KBM-7 (cell line): ENCODE results near the gene DNASE1L3.
"Not testable (repeated sequence)": the region's sequence is repeated elsewhere in the genome, so short reads cannot be mapped to it uniquely, and the experiment has no call there.

Experiments
- DNase-seq: peaks from one replicate; pipeline ENCODE4 v3.0.0-alpha.2; 2015
- in situ Hi-C: fragments of 300-500 bp; cut with MboI; formaldehyde crosslinking; loops from 2 replicates; pipeline ENCODE4 v1.14.3; 2020; ENCODE audit warnings: low sequenced_read_pairs, low pct_unique_long_range_greater_than_20kb, mixed read lengths

Gene DNASE1L3, protein sequence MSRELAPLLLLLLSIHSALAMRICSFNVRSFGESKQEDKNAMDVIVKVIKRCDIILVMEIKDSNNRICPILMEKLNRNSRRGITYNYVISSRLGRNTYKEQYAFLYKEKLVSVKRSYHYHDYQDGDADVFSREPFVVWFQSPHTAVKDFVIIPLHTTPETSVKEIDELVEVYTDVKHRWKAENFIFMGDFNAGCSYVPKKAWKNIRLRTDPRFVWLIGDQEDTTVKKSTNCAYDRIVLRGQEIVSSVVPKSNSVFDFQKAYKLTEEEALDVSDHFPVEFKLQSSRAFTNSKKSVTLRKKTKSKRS

DNA sequence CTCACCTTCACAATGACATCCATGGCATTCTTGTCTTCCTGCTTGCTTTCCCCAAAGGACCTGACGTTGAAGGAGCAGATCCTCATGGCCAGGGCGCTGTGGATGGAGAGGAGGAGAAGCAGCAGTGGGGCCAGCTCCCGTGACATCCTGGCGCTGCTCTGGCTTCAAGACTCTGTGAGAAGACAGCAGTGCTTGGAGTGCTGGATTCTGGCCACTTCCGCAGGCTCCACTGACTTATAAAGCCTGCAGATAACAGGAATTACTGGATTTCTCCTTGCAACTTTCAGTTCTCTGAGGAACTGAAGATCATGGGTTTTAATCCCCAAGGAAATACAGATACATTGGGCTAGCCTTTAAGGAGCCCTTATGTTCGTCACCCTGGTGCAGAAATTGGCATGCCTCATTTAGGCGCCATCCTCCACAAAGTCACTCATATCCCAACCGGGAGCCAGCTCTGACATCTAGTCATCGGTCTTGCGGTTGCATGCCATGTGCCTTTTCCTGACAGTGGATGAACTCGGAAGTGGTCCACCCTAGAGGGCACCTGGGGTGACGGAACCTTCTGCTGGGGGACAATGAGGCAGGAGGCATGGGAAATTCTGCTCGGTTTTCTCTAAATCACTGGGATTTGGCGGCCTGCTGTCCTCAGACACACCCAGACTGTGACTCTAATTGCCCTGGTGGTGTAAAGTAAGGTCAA lies at the start of gene DNASE1L3:
DNASE1L3 (minus strand) TSS at position 212 of the 700 bp plus-strand sequence; CDS start at position 146, 66 bp downstream.
- in situ Hi-C loops = no loop called here
- DNase-seq = no peak

DNA sequence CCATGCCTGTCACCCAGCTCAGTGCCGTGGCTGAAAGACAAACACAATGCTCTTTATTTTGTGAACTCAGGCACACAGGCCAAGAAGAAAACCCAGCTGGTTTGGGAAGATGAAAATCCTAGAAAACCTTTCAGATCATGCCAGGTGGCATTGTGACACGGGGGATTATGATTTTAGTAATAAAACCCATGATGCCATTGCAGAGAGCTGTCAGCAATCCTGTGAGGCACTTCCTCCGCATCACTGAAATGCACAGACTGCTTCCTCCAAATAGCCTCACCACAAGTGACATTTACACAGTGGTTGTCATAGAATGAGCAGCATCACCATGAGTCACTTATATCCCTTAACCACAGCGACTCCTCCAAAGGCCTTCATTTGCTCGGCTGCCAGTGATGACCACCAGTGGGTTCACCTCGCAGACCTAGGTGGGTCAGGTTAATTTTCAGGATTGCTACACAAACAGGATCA lies 49.5 kb upstream of the DNASE1L3 start:
- in situ Hi-C loops = no loop called here
- peak; percentile 40 for DNase-seq

DNA sequence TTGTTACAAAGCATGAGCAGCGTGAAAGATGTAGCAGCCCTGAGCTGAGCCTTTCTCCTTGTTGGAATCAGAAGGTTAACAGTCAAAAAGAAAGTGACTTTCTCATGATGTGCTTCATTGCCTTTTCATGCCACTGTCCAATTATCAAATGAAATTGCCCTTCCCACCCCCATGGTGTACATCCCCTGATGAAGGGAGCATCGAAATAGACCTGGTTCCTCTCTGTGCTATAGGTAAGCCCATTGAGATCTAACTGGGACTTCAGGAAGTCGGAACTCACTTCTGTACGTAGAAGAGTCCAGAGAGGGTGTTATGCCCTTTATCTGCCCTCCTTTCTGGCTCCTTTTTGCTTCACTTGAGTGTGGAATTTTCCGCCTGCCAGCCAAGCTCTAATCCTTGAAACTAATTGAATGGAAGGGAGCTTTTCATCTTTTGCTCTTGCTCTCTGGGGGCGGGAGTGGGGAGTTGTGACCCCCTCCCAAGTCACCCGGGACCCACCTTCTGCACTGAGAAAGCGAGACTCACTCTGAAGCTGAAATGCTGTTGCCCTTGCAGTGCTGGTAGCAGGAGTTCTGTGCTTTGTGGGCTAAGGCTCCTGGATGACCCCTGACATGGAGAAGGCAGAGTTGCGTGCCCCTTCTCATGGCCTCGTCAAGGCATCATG lies 47.8 kb upstream of the DNASE1L3 start:
- no peak for DNase-seq
- in situ Hi-C loops = no loop called here

DNA sequence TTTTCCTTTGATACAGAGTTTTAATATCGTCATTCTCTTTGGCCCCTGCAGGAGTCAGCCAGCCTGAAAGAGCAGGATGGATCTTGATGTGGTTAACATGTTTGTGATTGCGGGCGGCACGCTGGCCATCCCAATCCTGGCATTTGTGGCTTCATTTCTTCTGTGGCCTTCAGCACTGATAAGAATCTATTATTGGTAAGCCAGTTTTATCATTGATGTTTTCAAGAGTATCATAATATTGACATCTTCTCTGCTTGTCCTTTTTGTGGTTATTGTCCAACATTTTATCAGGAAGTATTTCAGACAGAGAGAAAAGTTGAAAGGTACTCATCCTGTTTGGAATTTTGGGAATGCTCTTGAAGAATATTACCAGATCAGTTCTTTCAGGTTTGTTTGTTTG lies 45.7 kb upstream of the DNASE1L3 start:
- no peak for DNase-seq
- in situ Hi-C loops = no loop called here

DNA sequence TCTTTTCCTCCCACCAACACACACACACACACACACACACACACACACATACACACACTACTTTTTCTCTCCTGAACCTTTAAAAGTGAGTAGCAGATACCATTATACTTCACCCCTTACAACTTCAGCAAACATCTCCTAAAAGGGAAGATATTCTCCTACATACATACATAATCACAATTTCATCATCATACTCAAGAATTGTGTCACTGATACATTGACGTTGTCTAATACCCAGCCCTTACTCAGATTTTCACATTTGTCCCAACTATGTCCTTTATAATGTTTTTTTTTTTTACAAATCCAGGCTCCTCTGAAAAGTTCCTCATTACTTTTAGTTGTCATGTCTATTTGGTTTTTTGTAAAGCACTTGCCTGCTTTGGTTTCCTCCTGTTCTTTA lies 45.3 kb upstream of the DNASE1L3 start:
- no peak for DNase-seq

DNA sequence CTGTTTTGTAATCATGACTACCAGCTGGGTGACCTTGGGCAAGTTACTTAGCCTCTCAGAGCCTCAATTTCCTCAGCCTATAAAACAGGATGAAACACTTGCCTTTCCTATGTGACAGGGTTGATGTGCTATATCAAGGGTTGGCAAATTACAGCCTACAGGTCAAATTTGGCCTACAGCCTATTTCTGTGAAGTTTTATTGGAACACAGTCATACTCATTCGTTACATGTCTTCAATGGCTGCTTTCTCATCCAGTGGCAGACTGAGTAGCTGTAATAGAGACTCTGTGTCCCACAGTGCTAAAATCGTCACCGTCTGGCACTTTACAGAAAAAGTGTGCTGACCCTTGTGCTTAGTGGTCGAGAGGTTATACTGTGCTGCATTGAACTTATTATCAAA lies 43.4 kb upstream of the DNASE1L3 start:
- in situ Hi-C loops = no loop called here
- DNase-seq = no peak

More for the DNA sequence above, 45.3 kb upstream of the DNASE1L3 start:
- in situ Hi-C loops = no loop called here

DNA sequence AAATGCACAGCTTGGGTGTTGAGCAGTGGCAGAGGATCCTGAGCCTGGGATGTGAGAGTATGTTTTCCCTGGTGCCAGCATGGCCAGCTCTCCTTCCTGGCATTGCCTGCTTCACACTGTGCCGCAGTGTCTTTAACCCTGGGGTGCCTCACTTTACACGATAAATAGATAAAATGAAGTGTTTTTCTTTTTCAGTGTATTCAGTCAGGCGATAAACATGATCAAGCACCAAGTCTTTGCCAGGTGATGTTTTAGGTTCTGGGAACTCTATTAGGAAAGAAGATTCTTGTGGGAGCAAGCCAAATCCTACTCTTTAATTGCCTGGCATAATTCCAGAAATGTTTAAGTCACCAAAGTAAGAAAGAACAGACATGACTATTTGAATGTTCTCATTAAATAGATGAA lies 40.9 kb upstream of the DNASE1L3 start:
- no peak for DNase-seq
- in situ Hi-C loops = no loop called here

DNA sequence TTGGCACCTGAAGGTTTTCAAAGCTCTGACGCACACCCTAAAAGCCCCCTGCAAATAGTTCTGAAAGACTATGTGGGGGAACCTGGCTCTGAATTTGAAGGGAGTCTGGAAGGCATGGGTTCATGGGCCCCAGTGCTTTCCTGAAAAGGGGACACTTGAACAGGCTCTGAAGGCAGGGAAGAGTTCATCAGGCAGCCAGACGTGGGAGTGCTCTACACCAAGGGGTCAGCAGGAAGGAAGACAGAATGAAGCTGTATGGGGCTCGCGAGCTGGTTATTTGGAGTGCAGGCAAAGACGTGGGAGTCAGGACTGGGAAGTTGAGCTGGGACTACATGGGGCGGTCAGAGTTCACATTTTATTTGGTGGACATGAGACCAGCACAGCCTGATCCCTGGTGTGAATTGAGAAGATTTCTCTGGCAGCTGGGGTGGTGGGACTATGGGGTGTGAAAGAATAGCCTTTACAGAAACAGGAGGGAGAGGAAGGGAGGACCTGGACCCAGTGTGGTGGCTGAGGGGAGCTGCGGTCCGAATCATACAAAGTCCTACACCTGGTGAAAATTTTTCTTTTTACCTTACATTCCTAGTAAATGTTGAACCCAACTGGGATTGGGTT lies 39.4 kb upstream of the DNASE1L3 start:
- in situ Hi-C loops = no loop called here
- DNase-seq = no peak

DNA sequence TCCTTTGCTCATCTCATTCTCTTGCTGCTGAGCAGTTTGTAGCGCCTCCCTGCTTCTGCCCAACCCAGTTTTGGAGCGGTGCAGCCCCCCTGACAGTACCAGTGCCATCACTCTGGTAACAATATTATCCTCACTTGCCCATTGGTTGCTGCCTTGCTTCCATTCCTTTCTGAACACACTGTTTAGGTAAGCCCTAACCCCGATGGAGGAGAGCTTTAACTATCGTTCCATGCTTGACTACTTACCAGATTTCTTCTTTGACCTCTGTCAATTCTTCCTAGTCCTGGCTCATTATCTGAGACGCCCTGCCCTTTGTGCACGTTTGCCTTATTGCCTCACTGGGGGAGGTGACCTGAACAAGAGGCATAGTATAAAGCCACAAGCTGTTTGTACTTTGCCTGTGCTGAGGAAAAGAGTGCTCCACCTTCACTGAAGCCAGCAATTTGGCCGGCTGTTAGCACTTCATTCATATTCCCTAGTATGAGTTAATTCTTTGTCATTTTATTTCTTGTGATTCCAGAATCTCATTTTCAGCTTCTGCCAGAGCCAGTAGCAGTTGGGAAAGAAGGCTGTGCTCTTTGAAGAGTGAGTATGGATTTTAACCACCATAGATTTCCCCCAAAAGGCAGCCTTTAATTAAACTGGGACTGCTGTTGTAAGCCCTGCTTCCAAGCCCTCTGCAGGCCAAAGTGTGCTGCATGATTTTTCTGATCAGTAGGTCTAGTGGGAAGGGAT lies 38.8 kb upstream of the DNASE1L3 start:
- no peak for DNase-seq
- in situ Hi-C loops = no loop called here

DNA sequence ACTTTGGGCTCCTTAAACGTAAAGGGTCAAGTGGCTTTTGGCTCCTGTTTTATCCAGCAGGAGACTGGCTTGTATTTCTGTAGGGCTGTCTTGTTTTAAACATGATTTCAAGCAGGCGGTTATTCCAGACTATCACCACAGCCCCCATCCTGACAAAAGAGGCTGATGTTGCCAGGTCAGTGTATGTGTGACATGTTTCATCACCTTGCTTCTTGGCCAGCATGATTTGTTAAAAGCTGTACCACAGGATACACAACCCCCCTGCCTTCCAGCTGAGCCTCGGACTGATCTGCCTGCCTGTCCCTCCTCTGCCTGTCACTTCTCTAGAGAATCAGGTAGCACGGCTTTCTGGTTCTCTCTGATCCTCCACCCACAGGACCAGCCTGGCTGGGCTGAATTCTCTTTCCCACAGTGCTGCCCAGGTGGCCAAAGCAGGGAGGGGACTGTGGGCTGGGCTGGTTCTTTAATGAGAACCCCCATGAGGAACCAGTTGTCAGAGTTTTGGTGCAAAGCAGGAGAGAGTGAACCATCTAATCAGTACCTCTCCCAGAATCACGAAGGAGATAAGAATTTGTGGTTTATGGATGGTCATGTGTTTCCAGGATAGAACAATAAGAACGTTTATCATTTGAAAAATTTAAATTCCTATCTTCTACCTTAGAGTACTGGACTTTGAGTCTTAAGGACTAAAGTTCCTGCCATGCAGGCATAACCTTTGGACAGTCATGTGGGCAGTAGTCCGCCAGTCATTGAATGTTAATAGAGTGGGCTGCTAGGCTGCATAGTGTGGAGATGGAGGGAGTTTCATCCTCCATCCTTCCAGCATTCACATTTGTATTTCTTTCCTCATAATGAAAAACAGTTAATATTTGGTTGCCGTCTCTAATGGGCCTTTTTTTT lies 35.6 kb upstream of the DNASE1L3 start:
- in situ Hi-C loops = no loop called here
- DNase-seq = no peak

DNA sequence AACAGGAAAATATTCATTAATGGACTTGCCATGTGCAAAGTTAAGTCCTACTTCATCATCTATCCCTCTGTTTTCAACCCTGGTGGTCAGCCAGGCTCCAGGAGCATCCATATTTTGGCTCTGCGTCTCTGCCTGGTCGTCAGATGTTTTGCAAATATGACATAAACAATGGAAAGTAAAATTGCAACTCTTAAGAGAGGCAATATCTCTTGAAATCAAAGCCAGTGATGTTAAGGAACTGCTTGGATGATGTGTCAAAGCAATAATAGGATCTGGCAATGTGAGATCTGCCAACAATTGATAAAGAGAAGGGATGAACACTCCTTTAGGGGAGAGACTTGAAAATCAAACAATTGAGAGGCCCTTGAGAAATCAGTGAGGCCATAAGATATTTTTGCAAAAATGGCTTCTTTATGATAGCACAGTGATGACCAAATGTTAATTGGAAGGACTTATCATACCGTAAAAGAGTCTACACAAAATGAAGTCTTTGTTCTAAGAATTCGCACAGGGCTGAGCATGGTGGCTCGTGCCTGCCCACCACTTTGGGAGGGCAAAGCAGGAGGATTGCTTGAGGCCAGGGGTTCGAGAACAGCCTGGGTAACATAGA lies 33.3 kb upstream of the DNASE1L3 start:
- no peak for DNase-seq
- in situ Hi-C loops = no loop called here

DNA sequence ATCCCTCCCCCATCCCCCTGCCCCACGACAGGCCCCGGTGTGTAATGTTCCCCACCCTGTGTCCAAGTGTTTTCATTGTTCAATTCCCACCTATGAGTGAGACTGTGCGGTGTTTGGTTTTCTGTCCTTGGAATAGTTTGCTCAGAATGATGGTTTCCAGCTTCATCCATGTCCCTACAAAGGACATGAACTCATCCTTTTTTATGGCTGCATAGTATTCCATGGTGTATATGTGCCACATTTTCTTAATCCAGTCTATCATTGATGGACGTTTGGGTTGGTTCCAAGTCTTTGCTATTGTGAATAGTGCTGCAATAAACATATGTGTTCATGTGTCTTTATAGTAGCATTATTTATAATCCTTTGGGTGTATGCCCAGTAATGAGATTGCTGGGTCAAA lies 32.1 kb upstream of the DNASE1L3 start:
- in situ Hi-C loops, DNase-seq: not testable (repeated sequence)

DNA sequence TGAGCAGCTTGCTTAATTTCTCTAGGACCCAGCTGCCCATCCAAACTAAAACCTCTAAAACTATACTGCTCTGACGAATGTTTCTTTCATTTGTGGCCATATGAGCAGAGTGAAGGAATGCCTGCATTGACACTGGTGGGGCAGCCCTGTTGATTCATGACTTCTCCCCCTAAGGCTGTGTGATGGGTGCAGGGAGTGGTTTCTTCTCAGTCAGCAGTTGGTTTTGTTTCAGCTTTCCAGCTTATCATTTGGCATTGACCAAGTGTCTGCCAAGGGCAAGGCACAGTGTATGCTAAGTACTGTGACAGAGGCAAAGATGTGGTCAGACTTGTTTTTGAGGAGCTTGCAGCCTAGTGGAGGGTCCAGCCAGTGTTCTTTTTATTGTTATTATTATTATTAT lies 31.6 kb upstream of the DNASE1L3 start:
- in situ Hi-C loops = no loop called here
- DNase-seq = no peak

DNA sequence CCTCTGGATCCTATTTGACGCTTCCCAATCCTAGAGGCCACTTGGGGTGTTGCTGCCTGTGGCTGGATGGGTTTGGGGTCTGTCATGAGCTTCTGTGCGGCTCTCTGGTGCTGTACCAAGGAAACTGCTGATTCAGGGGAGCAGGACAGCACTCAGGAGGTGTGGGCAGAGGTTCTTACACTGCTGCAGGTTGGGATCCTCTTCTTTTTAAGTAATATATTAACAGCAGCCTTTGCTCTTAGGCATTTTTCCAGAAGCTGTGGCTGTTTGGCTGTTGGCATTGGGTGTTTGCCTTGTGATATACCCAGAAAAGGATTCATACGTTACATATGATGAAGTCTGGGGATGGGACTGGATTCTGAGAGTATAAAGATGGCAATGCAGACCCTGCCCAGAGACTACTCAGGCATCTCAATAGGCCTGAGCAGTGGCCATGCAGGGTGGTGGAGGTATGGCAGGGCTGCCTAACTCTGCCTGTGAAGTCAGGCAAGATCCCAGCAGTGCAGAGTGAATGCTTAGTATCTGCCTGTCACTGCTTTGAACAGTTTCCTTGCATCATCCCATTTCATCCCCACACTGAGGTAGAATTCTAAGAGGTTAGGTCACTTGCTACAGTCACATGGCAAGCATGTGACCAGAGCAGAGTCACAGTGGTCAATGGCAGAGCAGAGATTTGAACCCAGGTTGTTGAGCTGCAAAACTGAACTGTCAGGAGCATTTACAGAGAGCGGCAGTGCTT lies 30.7 kb upstream of the DNASE1L3 start:
- in situ Hi-C loops = no loop called here
- DNase-seq = no peak

DNA sequence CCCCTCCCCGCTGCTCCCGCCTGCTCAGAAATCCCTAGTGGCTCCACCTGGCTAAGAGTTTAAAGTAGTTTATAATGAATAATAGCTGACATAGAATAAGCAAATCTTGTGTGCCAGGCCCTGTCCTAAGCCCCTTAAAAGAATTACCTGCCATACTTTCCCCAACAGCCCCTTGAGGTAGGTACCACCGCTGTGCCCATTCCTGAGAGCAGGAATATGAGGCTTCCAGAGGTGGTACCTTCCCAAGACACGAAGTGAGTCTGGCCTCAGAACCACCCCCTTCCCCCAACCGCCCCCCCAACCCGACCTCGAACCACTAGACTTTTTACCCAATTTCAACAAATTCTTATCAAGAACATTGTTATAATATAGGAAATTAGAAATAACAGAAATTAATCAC lies 28.1 kb upstream of the DNASE1L3 start:
- no peak for DNase-seq

DNA sequence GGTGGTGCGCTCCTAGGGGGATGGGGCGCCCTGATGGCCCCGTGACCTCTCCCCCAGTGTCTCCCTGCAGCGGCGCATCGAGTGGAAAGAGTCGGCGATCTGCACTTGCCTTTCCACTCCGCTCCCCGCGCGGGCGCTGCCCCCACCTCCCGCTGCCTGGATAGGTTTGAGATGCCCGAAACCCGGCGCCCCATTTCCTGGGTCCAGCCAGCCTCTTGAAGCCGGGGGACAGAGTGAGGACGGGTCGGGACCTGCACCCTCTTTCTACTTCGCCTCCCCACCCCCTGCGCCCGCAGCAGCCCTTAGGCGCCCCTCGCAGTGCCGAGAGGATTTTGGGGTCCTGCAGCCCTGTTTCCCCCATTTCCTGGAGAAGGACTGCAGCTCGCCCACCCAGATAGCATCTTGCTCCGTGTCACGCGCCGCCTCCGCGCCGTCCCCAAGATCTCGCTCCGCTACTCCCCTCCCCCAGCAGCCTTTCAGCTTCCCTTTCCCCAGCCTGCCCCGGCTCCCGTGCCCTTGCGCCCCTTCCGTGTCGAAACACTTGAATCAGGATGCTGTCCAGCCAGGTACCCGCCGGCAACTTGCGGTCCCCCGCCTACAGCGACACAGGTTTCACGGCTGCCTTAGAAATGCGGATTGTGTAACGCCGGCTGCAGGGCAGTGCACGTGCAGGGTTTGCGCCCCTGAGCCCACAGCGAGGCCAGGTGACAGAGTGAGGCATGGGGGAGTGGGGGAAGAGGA lies 27.3 kb upstream of the DNASE1L3 start:
- in situ Hi-C loops = no loop called here
- peak; percentile 52 for DNase-seq

More for the DNA sequence above, 28.1 kb upstream of the DNASE1L3 start:
- in situ Hi-C loops = no loop called here
